Esophagus muscularis mucosa (tissue), 4 donors: ENCODE results near the gene PTPRD. TPM values are rescaled to one million over a fixed set of nuclear protein-coding genes. Genes with fewer than 3 reads are reported as not detected.

ENCODE experiments used
- DNase-seq: peaks from one replicate; pipeline ENCODE4 v3.0.0-alpha.2; 2017; ENCODE audit errors: extremely low spot score
- H3K27ac ChIP-seq, 4 donors: fragments of 200-600 bp; sonication (generic); replicated peaks in 1 of 4; 1 replicate in 3 of 4; 2 replicates in 1 of 4; pipeline ENCODE4 v1.5.1; 2016 to 2019; ENCODE audit warnings: mild to moderate bottlenecking in 1 of 4
- H3K27me3 ChIP-seq, 4 donors: fragments of 200-600 bp; sonication (generic); one replicate each; pipeline versions ENCODE4 v1.5.1 to v1.6.0; 2016 to 2019
- H3K36me3 ChIP-seq, 4 donors: fragments of 200-600 bp; sonication (generic); one replicate each; pipeline ENCODE4 v1.5.1; 2016 to 2019
- H3K4me1 ChIP-seq, 4 donors: fragments of 200-600 bp; sonication (generic); one replicate each; pipeline ENCODE4 v1.5.1; 2016 to 2019
- H3K4me3 ChIP-seq, 4 donors: fragments of 200-600 bp; sonication (generic); 1 replicate in 2 of 4; 2 replicates in 2 of 4; pipeline ENCODE4 v1.5.1; 2016 to 2019; ENCODE audit warnings: mild to moderate bottlenecking in 4 of 4, moderate library complexity in 1 of 4
- H3K9me3 ChIP-seq, 4 donors: fragments of 200-600 bp; sonication (generic); 1 replicate in 3 of 4; 2 replicates in 1 of 4; pipeline ENCODE4 v1.5.1; 2016 to 2019
- CTCF ChIP-seq, 3 experiments: fragments of 200-600 bp in 2 of 3; fragments of 450-650 bp in 1 of 3; sonication (generic) in 2 of 3; IDR thresholded peaks; one replicate each; pipeline ENCODE4 v1.5.1; 2017 to 2019; ENCODE audit warnings: antibody characterized with exemption in 3 of 3, mild to moderate bottlenecking in 2 of 3, moderate library complexity in 1 of 3
- EP300 ChIP-seq: sonication (generic); formaldehyde crosslinking; IDR thresholded peaks from one replicate; pipeline ENCODE4 v1.6.1; 2017; ENCODE audit warnings: antibody characterized with exemption
- POLR2A ChIP-seq: fragments of 450-650 bp; IDR thresholded peaks from one replicate; pipeline ENCODE4 v1.6.1; 2017; ENCODE audit warnings: antibody characterized with exemption, moderate library complexity, mild to moderate bottlenecking, low read depth
- POLR2AphosphoS5 ChIP-seq, 2 donors: sonication (generic); formaldehyde crosslinking; IDR thresholded peaks; one replicate each; pipeline ENCODE4 v1.6.1; 2017; ENCODE audit warnings: antibody characterized with exemption in 2 of 2
- WGBS: methylation state at CpG from one replicate; pipeline ENCODE4 v1.1.5; 2018; 5-methylcytosine and 5-hydroxymethylcytosine counted together
- intact Hi-C: fragments of 100-400 bp; cut with DNase I; formaldehyde crosslinking; loops from one replicate; pipeline ENCODE4 v1.15.1; 2023
- total RNA-seq, 4 donors: library from RNA; depleted of rRNA; stranded (reverse); fragments of >200 nt; gene quantifications; one replicate each; pipeline versions ENCODE4 v1.1.0 to v1.2.1, GENCODE V29; 2016

Gene PTPRD
- total RNA-seq, 4 donors from 2014 or later = 4.1 to 6.6 (median 5.0) TPM

- WGBS = 18% methylated on average over 4 of the region's 4 CpGs
- H3K4me3 ChIP-seq = no peak overlapping the region
- no peak for TF ChIP-seq CTCF (IDR thresholded peaks at IDR 0.05)
- no peak for TF ChIP-seq POLR2A
- no peak for TF ChIP-seq EP300
- no peak for DNase-seq
- no peaks in the 10 kb centered on the region for H3K9me3 ChIP-seq
- no peak overlapping the region for H3K27ac ChIP-seq
- H3K36me3 ChIP-seq = no peaks in the 10 kb centered on the region
- H3K4me1 ChIP-seq = no peaks in the 10 kb centered on the region
- no peaks in the 10 kb centered on the region for H3K27me3 ChIP-seq
- intact Hi-C loops = no loop called here
These were observed 607.6 kb downstream of the PTPRD start for GRCh38 chr9:10005206-10005605.

DNA sequence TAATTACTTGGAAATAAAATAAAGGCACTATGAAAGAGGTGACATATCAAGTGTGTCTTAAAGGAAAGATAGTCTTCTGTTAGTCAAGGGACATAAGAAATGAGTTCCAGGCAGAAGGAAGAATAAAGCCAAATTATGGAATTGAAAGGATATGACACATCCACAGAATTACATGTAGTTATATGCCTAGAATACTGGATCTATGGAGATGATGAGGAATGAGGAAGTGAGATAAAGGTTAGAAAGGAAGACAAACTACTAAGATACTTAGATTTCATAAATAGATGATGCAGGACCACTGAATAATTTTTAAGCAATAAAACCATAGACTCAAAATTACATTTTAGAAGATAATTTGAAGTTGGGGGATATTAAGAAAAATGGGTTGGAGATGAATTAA, 609.8 kb downstream of the PTPRD start:
- Histone ChIP-seq H3K9me3 (no peaks in the 10 kb centered on the region), H3K36me3 (no peaks in the 10 kb centered on the region), H3K27me3 (no peaks in the 10 kb centered on the region), H3K4me1 (no peaks in the 10 kb centered on the region), H3K27ac (no peak overlapping the region), H3K4me3 (no peak overlapping the region)
- intact Hi-C loops = no loop called here
- TF ChIP-seq POLR2A (no peak), POLR2AphosphoS5 (IDR thresholded peaks at IDR 0.05) (no peak), EP300 (no peak), CTCF (IDR thresholded peaks at IDR 0.05) (no peak)
- DNase-seq = no peak

GRCh38 chr9:10000669-10001068, 612.1 kb downstream of the PTPRD start:
- TF ChIP-seq CTCF (IDR thresholded peaks at IDR 0.05) (no peak), POLR2AphosphoS5 (IDR thresholded peaks at IDR 0.05) (no peak), EP300 (no peak), POLR2A (no peak)
- intact Hi-C loops = no loop called here
- H3K27me3 ChIP-seq = no peaks in the 10 kb centered on the region
- H3K4me3 ChIP-seq = no peak overlapping the region
- H3K36me3 ChIP-seq = no peaks in the 10 kb centered on the region
- no peak for DNase-seq
- H3K9me3 ChIP-seq = no peaks in the 10 kb centered on the region
- 93% methylated on average over 9 of the region's 9 CpGs for WGBS
- no peaks in the 10 kb centered on the region for H3K4me1 ChIP-seq
- H3K27ac ChIP-seq = no peak overlapping the region

DNA sequence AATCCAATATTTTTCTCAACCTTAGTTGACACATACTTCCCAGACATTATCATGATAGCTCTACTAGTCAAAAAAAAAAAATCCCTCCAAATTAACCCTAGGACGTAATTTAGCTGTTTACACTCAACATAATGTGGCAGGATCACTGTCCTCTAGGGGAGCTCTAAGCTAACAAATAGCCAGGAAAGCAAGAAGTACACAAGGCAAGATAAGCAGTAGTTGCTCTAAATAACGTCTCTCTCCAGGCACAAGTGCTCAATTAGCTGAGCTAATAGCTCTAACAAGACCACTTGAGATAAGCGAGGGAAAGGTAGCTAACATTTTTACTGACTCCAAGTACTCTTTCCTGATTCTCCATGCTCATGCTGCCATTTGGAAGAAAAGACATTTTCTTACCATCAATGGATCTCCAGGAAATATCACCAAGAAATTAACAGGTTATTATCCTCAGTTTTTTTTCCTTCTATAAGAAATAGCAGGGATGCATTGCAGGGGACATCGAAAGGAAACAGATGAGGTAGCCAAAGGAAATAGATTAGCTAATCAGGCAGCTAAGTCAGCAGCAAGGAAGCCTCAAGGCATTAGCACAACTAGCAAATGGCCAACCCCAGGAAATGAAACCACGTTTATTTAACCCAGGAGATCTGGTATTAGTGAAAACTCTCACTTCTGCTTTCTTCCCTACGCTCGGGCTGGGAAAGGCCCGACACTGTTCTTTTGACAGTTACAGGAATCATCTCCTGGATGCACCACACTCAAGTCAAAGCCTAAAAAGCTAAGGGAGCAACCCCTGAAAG, 614.1 kb downstream of the PTPRD start:
- no peaks in the 10 kb centered on the region for H3K36me3 ChIP-seq
- WGBS = 59% methylated on average over 8 of the region's 8 CpGs
- no peak overlapping the region for H3K4me3 ChIP-seq
- intact Hi-C loops = no loop called here
- no peaks in the 10 kb centered on the region for H3K4me1 ChIP-seq
- TF ChIP-seq POLR2AphosphoS5 (IDR thresholded peaks at IDR 0.05) (no peak), CTCF (IDR thresholded peaks at IDR 0.05) (peak in 1 of 3 experiments; percentile 8)
- no peaks in the 10 kb centered on the region for H3K27me3 ChIP-seq
- no peak overlapping the region for H3K27ac ChIP-seq
- no peaks in the 10 kb centered on the region for H3K9me3 ChIP-seq
- DNase-seq = no peak

- no peaks in the 10 kb centered on the region for H3K36me3 ChIP-seq
- TF ChIP-seq POLR2A = no peak
- TF ChIP-seq CTCF (IDR thresholded peaks at IDR 0.05) = no peak
- no peak for TF ChIP-seq EP300
- no peak for TF ChIP-seq POLR2AphosphoS5 (IDR thresholded peaks at IDR 0.05)
- no peaks in the 10 kb centered on the region for H3K9me3 ChIP-seq
- WGBS = 48% methylated on average over 2 of the region's 2 CpGs
- DNase-seq = no peak
- no peak overlapping the region for H3K27ac ChIP-seq
- intact Hi-C loops = no loop called here
- H3K27me3 ChIP-seq = no peaks in the 10 kb centered on the region
- H3K4me3 ChIP-seq = no peak overlapping the region
- H3K4me1 ChIP-seq = no peaks in the 10 kb centered on the region
These were observed 615.2 kb downstream of the PTPRD start for GRCh38 chr9:9997585-9997984.
